Naive thymus-derived CD8-positive, alpha-beta T cell (primary cell): ENCODE results near the gene CYB5R3. TPM values are rescaled to one million over a fixed set of nuclear protein-coding genes. Genes with fewer than 3 reads are reported as not detected.

Experiments used
- polyA plus RNA-seq, 3 donors: library from polyadenylated mRNA; unstranded; fragments of 300-500 nt; fragmentation: Illumina TruSeq; gene quantifications; one replicate each; pipeline ENCODE4 v1.2.3, GENCODE V29; 2021
- total RNA-seq, 8 experiments: library from RNA in 2 of 8; stranded (reverse) in 2 of 8; gene quantifications; one replicate each; pipeline ENCODE4 v1.2.3 and lab custom pipeline; 2021 to 2026

Gene CYB5R3
- total and polyA plus RNA-seq, 5 experiments from 2014 or later = 34.7 to 70.2 (median 37.1) TPM

Other genes starting within 250 kb of the CYB5R3 start
- under 1 TPM; 0.23 to 0.25 TPM for gene NFAM1, start 217.0 kb downstream of the CYB5R3 start, total RNA-seq
- not detected for gene NFAM1, start 217.0 kb downstream of the CYB5R3 start, polyA plus RNA-seq
- 10 to 100 TPM; 57.4 to 66.2 TPM for gene RRP7A, start 129.6 kb downstream of the CYB5R3 start, total RNA-seq
- gene RRP7A, start 129.6 kb downstream of the CYB5R3 start, polyA plus RNA-seq = 10 to 100 TPM; 38.2 to 61.8 (median 52.1) TPM
- under 1 TPM; 0.69 to 0.81 TPM for gene SERHL2, start 95.4 kb downstream of the CYB5R3 start, total RNA-seq
- under 1 TPM in 2 of 3 donors, not detected in 1; 0.43 to 0.44 TPM for gene SERHL2, start 95.4 kb downstream of the CYB5R3 start, polyA plus RNA-seq
- 10 to 100 TPM; 81.1 to 85.8 TPM for gene POLDIP3, start 34.5 kb downstream of the CYB5R3 start, total RNA-seq
- gene POLDIP3, start 34.5 kb downstream of the CYB5R3 start, polyA plus RNA-seq = 10 to 100 TPM; 60.7 to 93.6 (median 70.5) TPM
- gene ATP5MGL, start 8.8 kb downstream of the CYB5R3 start, total RNA-seq = 1 to 10 TPM; 2.6 to 3.0 TPM
- gene ATP5MGL, start 8.8 kb downstream of the CYB5R3 start, polyA plus RNA-seq = under 1 TPM in 1 of 3 donors, not detected in 2; 0.23 TPM
- not detected for gene A4GALT, start 71.5 kb upstream of the CYB5R3 start, total RNA-seq
- gene A4GALT, start 71.5 kb upstream of the CYB5R3 start, polyA plus RNA-seq = not detected
- gene ARFGAP3, start 207.9 kb upstream of the CYB5R3 start, total RNA-seq = 10 to 100 TPM; 32.9 to 34.1 TPM
- 10 to 100 TPM; 22.3 to 44.7 (median 25.1) TPM for gene ARFGAP3, start 207.9 kb upstream of the CYB5R3 start, polyA plus RNA-seq